Adrenal gland (tissue), 5 donors: Measurements from ENCODE around the gene CA10.

ENCODE experiments used
- POLR2A ChIP-seq, 2 donors: fragments of 450-650 bp; IDR thresholded peaks; one replicate each; pipeline ENCODE4 v1.6.1; 2017; ENCODE audit warnings: antibody characterized with exemption in 2 of 2, mild to moderate bottlenecking in 2 of 2, moderate library complexity in 1 of 2
- TF ChIP-seq, protein P1 (sequence below), 6 experiments: fragments of 450-650 bp in 4 of 6; fragments of 200-600 bp in 2 of 6; sonication (generic) in 1 of 6; IDR thresholded peaks; 1 replicate in 5 of 6; 2 replicates in 1 of 6; pipeline versions ENCODE4 v1.5.1 to v1.8.0; 2016 to 2021; ENCODE audit warnings: antibody characterized with exemption in 6 of 6, mild to moderate bottlenecking in 2 of 6, moderate library complexity in 1 of 6
- donor health status: DM: no; HTN: no; CAD: no.

DNA sequence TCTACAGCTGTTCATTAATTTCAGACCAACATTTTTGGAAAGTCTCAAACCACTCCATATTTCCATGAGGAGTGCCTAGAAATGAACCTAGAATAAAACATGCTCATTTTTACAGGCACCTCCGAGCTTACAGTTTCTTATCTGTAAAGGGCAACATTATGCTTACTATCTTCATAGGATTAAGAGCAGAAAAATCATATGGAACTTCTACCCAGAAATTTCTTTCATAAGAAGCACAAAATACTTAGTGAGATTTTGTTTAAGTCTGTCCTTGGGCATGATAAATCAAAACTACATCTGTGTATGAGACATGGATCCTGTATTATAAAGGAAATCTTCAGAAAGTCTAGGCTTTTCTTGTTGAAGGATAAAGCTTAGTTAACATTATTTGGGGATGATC lies 187.4 kb downstream of the CA10 start:
- TF ChIP-seq POLR2A (IDR thresholded peaks at IDR 0.05): no peak
- TF ChIP-seq, protein P1, sequence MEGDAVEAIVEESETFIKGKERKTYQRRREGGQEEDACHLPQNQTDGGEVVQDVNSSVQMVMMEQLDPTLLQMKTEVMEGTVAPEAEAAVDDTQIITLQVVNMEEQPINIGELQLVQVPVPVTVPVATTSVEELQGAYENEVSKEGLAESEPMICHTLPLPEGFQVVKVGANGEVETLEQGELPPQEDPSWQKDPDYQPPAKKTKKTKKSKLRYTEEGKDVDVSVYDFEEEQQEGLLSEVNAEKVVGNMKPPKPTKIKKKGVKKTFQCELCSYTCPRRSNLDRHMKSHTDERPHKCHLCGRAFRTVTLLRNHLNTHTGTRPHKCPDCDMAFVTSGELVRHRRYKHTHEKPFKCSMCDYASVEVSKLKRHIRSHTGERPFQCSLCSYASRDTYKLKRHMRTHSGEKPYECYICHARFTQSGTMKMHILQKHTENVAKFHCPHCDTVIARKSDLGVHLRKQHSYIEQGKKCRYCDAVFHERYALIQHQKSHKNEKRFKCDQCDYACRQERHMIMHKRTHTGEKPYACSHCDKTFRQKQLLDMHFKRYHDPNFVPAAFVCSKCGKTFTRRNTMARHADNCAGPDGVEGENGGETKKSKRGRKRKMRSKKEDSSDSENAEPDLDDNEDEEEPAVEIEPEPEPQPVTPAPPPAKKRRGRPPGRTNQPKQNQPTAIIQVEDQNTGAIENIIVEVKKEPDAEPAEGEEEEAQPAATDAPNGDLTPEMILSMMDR (IDR thresholded peaks at IDR 0.05): no peak
